Gastroesophageal sphincter (tissue), 4 donors: ENCODE results near the gene SSR4. TPM values are rescaled to one million over a fixed set of nuclear protein-coding genes. Genes with fewer than 3 reads are reported as not detected.

Source experiments
- ATAC-seq: fragments of 150-250 bp; one replicate; pipeline ENCODE4 v1.9.1; 2016; ENCODE audit warnings: mild to moderate bottlenecking, moderate library complexity
- H3K27ac ChIP-seq, 4 donors: fragments of 200-600 bp; sonication (generic) in 3 of 4; 1 replicate in 3 of 4; 2 replicates in 1 of 4; pipeline ENCODE4 v1.5.1; 2016 to 2019
- H3K27me3 ChIP-seq: fragments of 200-600 bp; sonication (generic); one replicate; pipeline ENCODE4 v1.5.1; 2019
- H3K36me3 ChIP-seq, 2 donors: fragments of 200-600 bp; sonication (generic); one replicate each; pipeline ENCODE4 v1.5.1; 2019; ENCODE audit warnings: control low read depth in 1 of 2
- H3K4me1 ChIP-seq, 3 donors: fragments of 200-600 bp; sonication (generic); 1 replicate in 2 of 3; 2 replicates in 1 of 3; pipeline ENCODE4 v1.5.1; 2016 to 2019; ENCODE audit warnings: control low read depth in 2 of 3
- H3K4me3 ChIP-seq, 2 donors: fragments of 200-600 bp; sonication (generic); one replicate each; pipeline ENCODE4 v1.5.1; 2019; ENCODE audit warnings: mild to moderate bottlenecking in 1 of 2, moderate library complexity in 1 of 2
- H3K9me3 ChIP-seq, 3 donors: fragments of 200-600 bp; sonication (generic); one replicate each; pipeline ENCODE4 v1.5.1; 2017 to 2019; ENCODE audit warnings: control low read depth in 2 of 3
- EP300 ChIP-seq: sonication (generic); formaldehyde crosslinking; IDR thresholded peaks from one replicate; pipeline ENCODE4 v1.6.1; 2017; ENCODE audit warnings: antibody characterized with exemption, mild to moderate bottlenecking
- POLR2A ChIP-seq, 2 donors: fragments of 450-650 bp; IDR thresholded peaks; one replicate each; pipeline ENCODE4 v1.6.1; 2017; ENCODE audit warnings: antibody characterized with exemption in 2 of 2, mild to moderate bottlenecking in 2 of 2, moderate library complexity in 1 of 2
- POLR2AphosphoS5 ChIP-seq: sonication (generic); formaldehyde crosslinking; IDR thresholded peaks from one replicate; pipeline ENCODE4 v1.6.1; 2017; ENCODE audit warnings: antibody characterized with exemption
- WGBS, 2 donors: methylation state at CpG; one replicate each; pipeline ENCODE4 v1.1.5; 2018; ENCODE audit warnings: low coverage in 1 of 2; 5-methylcytosine and 5-hydroxymethylcytosine counted together
- total RNA-seq, 4 donors: library from RNA; depleted of rRNA; stranded (reverse); fragments of >200 nt; gene quantifications; one replicate each; pipeline ENCODE4 v1.1.0, GENCODE V29; 2016
- TF ChIP-seq, protein P1 (sequence below), 4 experiments: fragments of 200-600 bp in 2 of 4; fragments of 450-650 bp in 2 of 4; sonication (generic) in 1 of 4; IDR thresholded peaks; one replicate each; pipeline ENCODE4 v1.5.1; 2017 to 2019; ENCODE audit warnings: antibody characterized with exemption in 4 of 4, mild to moderate bottlenecking in 2 of 4, moderate library complexity in 2 of 4

Gene SSR4
- total RNA-seq, 4 donors from 2014 or later = 75.8 to 126 (median 110) TPM

- no peaks in the 10 kb centered on the region for H3K27me3 ChIP-seq
- no peak overlapping the region for H3K4me3 ChIP-seq
- WGBS, 2 donors = 76 to 82% methylated on average over 3 to 10 of the region's 14 CpGs
- TF ChIP-seq, protein P1, sequence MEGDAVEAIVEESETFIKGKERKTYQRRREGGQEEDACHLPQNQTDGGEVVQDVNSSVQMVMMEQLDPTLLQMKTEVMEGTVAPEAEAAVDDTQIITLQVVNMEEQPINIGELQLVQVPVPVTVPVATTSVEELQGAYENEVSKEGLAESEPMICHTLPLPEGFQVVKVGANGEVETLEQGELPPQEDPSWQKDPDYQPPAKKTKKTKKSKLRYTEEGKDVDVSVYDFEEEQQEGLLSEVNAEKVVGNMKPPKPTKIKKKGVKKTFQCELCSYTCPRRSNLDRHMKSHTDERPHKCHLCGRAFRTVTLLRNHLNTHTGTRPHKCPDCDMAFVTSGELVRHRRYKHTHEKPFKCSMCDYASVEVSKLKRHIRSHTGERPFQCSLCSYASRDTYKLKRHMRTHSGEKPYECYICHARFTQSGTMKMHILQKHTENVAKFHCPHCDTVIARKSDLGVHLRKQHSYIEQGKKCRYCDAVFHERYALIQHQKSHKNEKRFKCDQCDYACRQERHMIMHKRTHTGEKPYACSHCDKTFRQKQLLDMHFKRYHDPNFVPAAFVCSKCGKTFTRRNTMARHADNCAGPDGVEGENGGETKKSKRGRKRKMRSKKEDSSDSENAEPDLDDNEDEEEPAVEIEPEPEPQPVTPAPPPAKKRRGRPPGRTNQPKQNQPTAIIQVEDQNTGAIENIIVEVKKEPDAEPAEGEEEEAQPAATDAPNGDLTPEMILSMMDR (IDR thresholded peaks at IDR 0.05) = no peak
- TF ChIP-seq EP300 (no peak), POLR2A (IDR thresholded peaks at IDR 0.05) (no peak)
- H3K4me1 ChIP-seq = peaks cover 0 to under 1% (median 0%) of the 10 kb centered on the region in 3 donors
- peaks cover 0 to 31% of the 10 kb centered on the region in 2 donors for H3K36me3 ChIP-seq
- H3K27ac ChIP-seq = no peak overlapping the region
- H3K9me3 ChIP-seq = no peaks in the 10 kb centered on the region
- ATAC-seq = no peak
Observed at GRCh38 chrX:153802513-153803045, 8.1 kb downstream of the SSR4 start.

- no peak for ATAC-seq
- H3K27ac ChIP-seq = no peak overlapping the region
- WGBS, 2 donors = 90 to 95% methylated on average over 2 to 7 of the region's 87 CpGs
- H3K4me3 ChIP-seq = no peak overlapping the region
- H3K4me1 ChIP-seq = no peaks in the 10 kb centered on the region
- H3K36me3 ChIP-seq = peaks cover 0 to 22% of the 10 kb centered on the region in 2 donors
- H3K9me3 ChIP-seq = no peaks in the 10 kb centered on the region
- H3K27me3 ChIP-seq = no peaks in the 10 kb centered on the region
- TF ChIP-seq POLR2A (IDR thresholded peaks at IDR 0.05) (no peak), EP300 (no peak), POLR2AphosphoS5 (no peak)
- TF ChIP-seq, protein P1 (IDR thresholded peaks at IDR 0.05) = no peak
Observed at GRCh38 chrX:153803211-153804099, 9.0 kb downstream of the SSR4 start.

DNA sequence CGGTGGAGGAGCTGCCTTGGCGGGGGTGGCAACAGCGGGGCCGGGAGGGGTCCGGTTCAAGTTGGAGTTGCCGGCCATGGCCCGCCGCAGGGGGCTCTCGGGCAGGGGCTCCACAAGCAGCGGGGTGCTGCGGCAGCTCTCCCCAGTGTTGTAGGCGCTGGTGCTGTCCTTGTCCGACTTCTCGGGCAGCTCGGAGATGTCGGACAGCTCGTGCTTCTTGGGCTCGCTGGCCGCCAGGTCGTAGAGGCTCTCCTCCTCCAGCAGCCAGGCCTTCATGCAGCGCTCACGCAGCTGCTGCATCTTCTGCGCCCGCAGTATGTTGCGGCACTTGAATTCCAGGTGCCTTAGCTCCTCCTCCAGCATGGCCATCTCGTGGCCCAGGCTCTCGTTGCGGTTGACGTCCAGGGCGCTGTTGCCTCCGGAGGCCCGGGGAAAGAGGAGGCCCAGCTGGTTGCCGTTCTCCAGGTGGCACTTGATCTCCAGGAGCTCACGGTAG, 9.7 kb downstream of the SSR4 start:
- WGBS, 2 donors = 90 to 100% methylated on average over 3 to 8 of the region's 34 CpGs
- no peak overlapping the region for H3K27ac ChIP-seq
- TF ChIP-seq, protein P1 (IDR thresholded peaks at IDR 0.05) = no peak
- no peak for TF ChIP-seq POLR2A (IDR thresholded peaks at IDR 0.05)
- TF ChIP-seq POLR2AphosphoS5 = no peak
- no peak for TF ChIP-seq EP300
- no peak overlapping the region for H3K4me3 ChIP-seq
- peaks cover 0 to 15% of the 10 kb centered on the region in 2 donors for H3K36me3 ChIP-seq
- H3K9me3 ChIP-seq = no peaks in the 10 kb centered on the region
- no peaks in the 10 kb centered on the region for H3K27me3 ChIP-seq
- no peak for ATAC-seq
- H3K4me1 ChIP-seq = no peaks in the 10 kb centered on the region

GRCh38 chrX:153804621-153805020, 10.2 kb downstream of the SSR4 start:
- Histone ChIP-seq H3K4me1 (no peaks in the 10 kb centered on the region), H3K9me3 (no peaks in the 10 kb centered on the region), H3K36me3 (peaks cover 0 to 11% of the 10 kb centered on the region in 2 donors), H3K27ac (no peak overlapping the region), H3K4me3 (no peak overlapping the region), H3K27me3 (no peaks in the 10 kb centered on the region)
- no peak for TF ChIP-seq POLR2A (IDR thresholded peaks at IDR 0.05)
- no peak for TF ChIP-seq POLR2AphosphoS5
- TF ChIP-seq, protein P1 (IDR thresholded peaks at IDR 0.05) = no peak
- no peak for TF ChIP-seq EP300
- 100% methylated on average over 1 of the region's 25 CpGs; no CpG with 5 or more reads in 1 of the 2 donors for WGBS, 2 donors
- no peak for ATAC-seq
